ENCODE measurements around the gene CCDC177.

GRCh38 chr14:69560826-69561225, 13.8 kb downstream of the CCDC177 start:
- TF ChIP-seq CTCF (IDR thresholded peaks at IDR 0.05; ENCODE audit: poor library complexity) (no peak), EZH2 (IDR thresholded peaks at IDR 0.05; ENCODE audit: borderline replicate concordance) (no peak), EZH2phosphoT487 (IDR thresholded peaks at IDR 0.05; ENCODE audit: low read depth, severe bottlenecking, unreplicated experiment) (no peak)

All from hepatocyte (in vitro differentiated cells).